GM18873 (cell line): ENCODE measurements around the gene SGF29.
"Not testable (repeated sequence)": the region's sequence is repeated elsewhere in the genome, so short reads cannot be mapped to it uniquely, and the experiment has no call there.

Source experiments
- ATAC-seq: cut with Tn5 transposase; IDR thresholded peaks from one replicate; pipeline ENCODE4 v1.9.1; 2021; ENCODE audit warnings: mild to moderate bottlenecking, moderate library complexity, moderate number of reproducible peaks; ENCODE audit not compliant: unreplicated experiment, low FRiP score

Gene SGF29

DNA sequence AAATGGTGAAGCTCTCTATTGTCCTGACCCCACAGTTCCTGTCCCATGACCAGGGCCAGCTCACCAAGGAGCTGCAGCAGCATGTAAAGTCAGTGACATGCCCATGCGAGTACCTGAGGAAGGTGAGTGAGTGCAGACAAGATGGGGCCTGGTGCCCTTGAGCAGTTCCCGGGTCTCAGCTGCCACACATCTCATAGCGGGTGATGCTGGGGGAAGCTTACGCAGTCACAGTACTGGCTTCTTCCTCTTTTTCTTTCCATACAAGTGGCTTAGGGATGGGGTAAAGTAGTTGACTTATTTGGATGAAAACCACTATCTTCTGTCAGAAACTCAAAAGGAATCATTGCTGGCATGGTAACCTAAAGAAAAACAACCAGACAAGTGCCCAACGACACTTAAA, 84.6 kb downstream of the SGF29 start:
- not testable (repeated sequence) for ATAC-seq

DNA sequence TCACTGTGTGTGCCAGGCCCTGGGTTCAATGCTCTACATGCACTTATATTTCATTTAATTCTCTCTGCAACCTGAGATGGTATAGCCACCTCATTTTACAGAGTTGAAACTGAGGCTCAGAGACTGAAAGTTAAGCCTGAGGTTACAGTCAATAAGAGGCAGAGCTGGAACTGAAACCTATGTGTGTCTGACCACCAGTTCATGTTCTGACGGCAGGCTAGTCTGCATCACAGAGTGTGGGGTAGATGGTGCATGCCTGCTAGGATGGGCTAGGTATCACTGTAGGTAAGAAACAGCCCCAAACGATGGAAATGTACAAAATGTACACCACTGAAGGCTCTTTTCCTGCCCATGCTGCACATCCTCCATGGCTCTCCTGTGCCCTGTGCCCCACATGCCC, 86.2 kb downstream of the SGF29 start:
- not testable (repeated sequence) for ATAC-seq
